Thoracic aorta (tissue), 2 donors: Measurements from ENCODE around the gene OXER1. TPM values are rescaled to one million over a fixed set of nuclear protein-coding genes. Genes with fewer than 3 reads are reported as not detected.

Experiments
- ATAC-seq: fragments of 150-250 bp; one replicate; pipeline ENCODE4 v1.8.0; 2017; ENCODE audit warnings: low read depth; ENCODE audit not compliant: insufficient number of reproducible peaks, low FRiP score
- DNase-seq: peaks from one replicate; pipeline ENCODE4 v3.0.0-alpha.2; 2020; ENCODE audit warnings: low spot score
- H3K27ac ChIP-seq, 2 donors: fragments of 200-600 bp; sonication (generic); 1 replicate in 1 of 2; 2 replicates in 1 of 2; pipeline ENCODE4 v1.5.1; 2016; ENCODE audit warnings: mild to moderate bottlenecking in 2 of 2, moderate library complexity in 2 of 2
- H3K27me3 ChIP-seq: fragments of 200-600 bp; sonication (generic); replicated peaks from 2 replicates; pipeline ENCODE4 v1.6.0; 2016; ENCODE audit warnings: mild to moderate bottlenecking; ENCODE audit not compliant: insufficient read depth
- H3K36me3 ChIP-seq: fragments of 200-600 bp; sonication (generic); one replicate; pipeline ENCODE4 v1.5.1; 2016
- H3K4me1 ChIP-seq, 2 donors: fragments of 200-600 bp; sonication (generic); 1 replicate in 1 of 2; 2 replicates in 1 of 2; pipeline versions ENCODE4 v1.5.1 to v1.6.0; 2016; ENCODE audit warnings: low read depth in 2 of 2, mild to moderate bottlenecking in 1 of 2; ENCODE audit not compliant: control insufficient read depth in 1 of 2
- H3K4me3 ChIP-seq: fragments of 200-600 bp; sonication (generic); 2 replicates; pipeline ENCODE4 v1.5.1; 2016; ENCODE audit warnings: mild to moderate bottlenecking
- H3K9me3 ChIP-seq: fragments of 200-600 bp; sonication (generic); 2 replicates; pipeline ENCODE4 v1.5.1; 2016
- CTCF ChIP-seq: fragments of 200-600 bp; sonication (generic); IDR thresholded peaks from one replicate; pipeline ENCODE4 v1.5.1; 2019; ENCODE audit warnings: antibody characterized with exemption
- total RNA-seq, 2 donors: library from RNA; depleted of rRNA; stranded (reverse); fragments of >200 nt; gene quantifications; one replicate each; pipeline versions ENCODE4 v1.1.0 to v1.2.3, GENCODE V29; 2016

OXER1 gene
- total RNA-seq, 2 donors from 2014 or later, result 4.6 to 5.8 TPM

- Histone ChIP-seq H3K27me3 (no peaks in the 10 kb centered on the region), H3K27ac (no peak overlapping the region), H3K4me1 (no peaks in the 10 kb centered on the region), H3K9me3 (no peaks in the 10 kb centered on the region), H3K36me3 (no peaks in the 10 kb centered on the region), H3K4me3 (no peak overlapping the region)
- no peak for ATAC-seq
- TF ChIP-seq CTCF, result no peak
- no peak for DNase-seq
Measured at GRCh38 chr2:42767899-42768705, 4.2 kb upstream of the OXER1 start.

GRCh38 chr2:42767080-42767898, 3.4 kb upstream of the OXER1 start:
- no peaks in the 10 kb centered on the region for H3K36me3 ChIP-seq
- H3K9me3 ChIP-seq, result no peaks in the 10 kb centered on the region
- no peak overlapping the region for H3K27ac ChIP-seq
- no peak for ATAC-seq
- H3K4me1 ChIP-seq, result no peaks in the 10 kb centered on the region
- no peak for DNase-seq
- H3K27me3 ChIP-seq, result no peaks in the 10 kb centered on the region
- H3K4me3 ChIP-seq, result no peak overlapping the region
- no peak for TF ChIP-seq CTCF

GRCh38 chr2:42765686-42766085, 1.8 kb upstream of the OXER1 start:
- H3K27ac ChIP-seq, result no peak overlapping the region
- DNase-seq, result no peak
- no peaks in the 10 kb centered on the region for H3K36me3 ChIP-seq
- H3K4me1 ChIP-seq, result no peaks in the 10 kb centered on the region
- no peaks in the 10 kb centered on the region for H3K9me3 ChIP-seq
- no peak for ATAC-seq
- no peaks in the 10 kb centered on the region for H3K27me3 ChIP-seq
- no peak overlapping the region for H3K4me3 ChIP-seq
- TF ChIP-seq CTCF, result no peak

GRCh38 chr2:42764901-42765300, 966 bp upstream of the OXER1 start:
- no peak for TF ChIP-seq CTCF
- Histone ChIP-seq H3K4me1 (no peaks in the 10 kb centered on the region), H3K27ac (no peak overlapping the region), H3K9me3 (no peaks in the 10 kb centered on the region), H3K4me3 (no peak overlapping the region), H3K27me3 (no peaks in the 10 kb centered on the region), H3K36me3 (no peaks in the 10 kb centered on the region)
- no peak for DNase-seq
- no peak for ATAC-seq
